Fibroblast of lung (primary cell): ENCODE measurements around the gene PKHD1. TPM values are rescaled to one million over a fixed set of nuclear protein-coding genes. Genes with fewer than 3 reads are reported as not detected.

Experiments
- DNase-seq, 2 donors: peaks; one replicate each; pipeline versions ENCODE4 v3.0.0 to v3.0.0-alpha.2; 2010; ENCODE audit warnings: low read depth in 2 of 2
- H2AFZ ChIP-seq: 2 replicates; pipeline ENCODE4 v1.5.1; 2012; ENCODE audit warnings: low read length, control low read depth, inconsistent platforms
- H3K27ac ChIP-seq: 2 replicates; pipeline ENCODE4 v1.5.1; 2011; ENCODE audit warnings: low read length, control low read depth; ENCODE audit not compliant: insufficient read depth
- H3K27me3 ChIP-seq: 2 replicates; pipeline ENCODE4 v1.5.1; 2011; ENCODE audit warnings: mild to moderate bottlenecking, low read length; ENCODE audit not compliant: control insufficient read depth, insufficient read depth
- H3K36me3 ChIP-seq: 2 replicates; pipeline ENCODE4 v1.5.1; 2011; ENCODE audit warnings: low read length; ENCODE audit not compliant: control insufficient read depth, insufficient read depth
- H3K4me1 ChIP-seq: 2 replicates; pipeline ENCODE4 v1.5.1; 2011; ENCODE audit warnings: low read length; ENCODE audit not compliant: control insufficient read depth, insufficient read depth; ENCODE audit errors: extremely low read depth
- H3K4me2 ChIP-seq: 2 replicates; pipeline ENCODE4 v1.5.1; 2011; ENCODE audit warnings: low read length, control low read depth; ENCODE audit not compliant: insufficient read depth; ENCODE audit errors: extremely low read depth
- H3K4me3 ChIP-seq, 4 experiments: fragments of 200-600 bp in 1 of 4; sonication (generic) in 1 of 4; replicated peaks in 1 of 4; 2 replicates each; pipeline ENCODE4 v1.5.1; 2011 to 2016; ENCODE audit warnings: low read length in 4 of 4, low read depth in 3 of 4, mild to moderate bottlenecking in 3 of 4, control low read depth in 2 of 4, inconsistent platforms in 1 of 4, mixed read lengths in 1 of 4; ENCODE audit not compliant: insufficient read depth in 1 of 4; ENCODE audit errors: control extremely low read depth in 1 of 4
- H3K79me2 ChIP-seq: 2 replicates; pipeline ENCODE4 v1.5.1; 2012; ENCODE audit warnings: mild to moderate bottlenecking, low read length, inconsistent platforms; ENCODE audit not compliant: control insufficient read depth, insufficient read depth
- H3K9ac ChIP-seq: 2 replicates; pipeline ENCODE4 v1.5.1; 2011; ENCODE audit warnings: mild to moderate bottlenecking, low read length, control low read depth; ENCODE audit not compliant: insufficient read depth
- H3K9me3 ChIP-seq: 2 replicates; pipeline ENCODE4 v1.5.1; 2012; ENCODE audit warnings: low read depth, low read length; ENCODE audit not compliant: control insufficient read depth, insufficient read depth
- H4K20me1 ChIP-seq: 2 replicates; pipeline ENCODE4 v1.5.1; 2011; ENCODE audit warnings: low read length; ENCODE audit not compliant: control insufficient read depth, insufficient read depth; ENCODE audit errors: extremely low read depth
- CTCF ChIP-seq, 2 donors: IDR thresholded peaks in 1 of 2; conservative IDR thresholded peaks in 1 of 2; 1 replicate in 1 of 2; 2 replicates in 1 of 2; pipeline ENCODE4 v1.5.1; 2011 to 2012; ENCODE audit warnings: low read length in 2 of 2, control low read depth in 1 of 2, inconsistent platforms in 1 of 2, low read depth in 1 of 2, mild to moderate bottlenecking in 1 of 2
- EZH2 ChIP-seq: IDR thresholded peaks from 2 replicates; pipeline ENCODE4 v1.5.1; 2012; ENCODE audit warnings: low read length, control low read depth, mild to moderate bottlenecking; ENCODE audit errors: missing control alignments
- polyA minus RNA-seq: library from RNA; depleted of rRNA, polyadenylated mRNA; stranded (reverse); fragments of >200 nt; gene quantifications from 2 replicates; pipeline ENCODE4 v1.2.3, GENCODE V29; 2011; ENCODE audit warnings: low replicate concordance
- polyA plus RNA-seq, 2 donors: library from polyadenylated mRNA; depleted of rRNA in 1 of 2; stranded (reverse) in 1 of 2; unstranded in 1 of 2; fragments of >200 nt; gene quantifications; 2 replicates each; pipeline ENCODE4 v1.2.1, GENCODE V29; 2011 to 2012; ENCODE audit warnings: missing spikeins in 1 of 2
- total RNA-seq: library from RNA; depleted of rRNA; stranded (reverse); fragments of >200 nt; gene quantifications from 2 replicates; pipeline ENCODE4 v1.2.1, GENCODE V29; 2014

PKHD1 gene, protein sequence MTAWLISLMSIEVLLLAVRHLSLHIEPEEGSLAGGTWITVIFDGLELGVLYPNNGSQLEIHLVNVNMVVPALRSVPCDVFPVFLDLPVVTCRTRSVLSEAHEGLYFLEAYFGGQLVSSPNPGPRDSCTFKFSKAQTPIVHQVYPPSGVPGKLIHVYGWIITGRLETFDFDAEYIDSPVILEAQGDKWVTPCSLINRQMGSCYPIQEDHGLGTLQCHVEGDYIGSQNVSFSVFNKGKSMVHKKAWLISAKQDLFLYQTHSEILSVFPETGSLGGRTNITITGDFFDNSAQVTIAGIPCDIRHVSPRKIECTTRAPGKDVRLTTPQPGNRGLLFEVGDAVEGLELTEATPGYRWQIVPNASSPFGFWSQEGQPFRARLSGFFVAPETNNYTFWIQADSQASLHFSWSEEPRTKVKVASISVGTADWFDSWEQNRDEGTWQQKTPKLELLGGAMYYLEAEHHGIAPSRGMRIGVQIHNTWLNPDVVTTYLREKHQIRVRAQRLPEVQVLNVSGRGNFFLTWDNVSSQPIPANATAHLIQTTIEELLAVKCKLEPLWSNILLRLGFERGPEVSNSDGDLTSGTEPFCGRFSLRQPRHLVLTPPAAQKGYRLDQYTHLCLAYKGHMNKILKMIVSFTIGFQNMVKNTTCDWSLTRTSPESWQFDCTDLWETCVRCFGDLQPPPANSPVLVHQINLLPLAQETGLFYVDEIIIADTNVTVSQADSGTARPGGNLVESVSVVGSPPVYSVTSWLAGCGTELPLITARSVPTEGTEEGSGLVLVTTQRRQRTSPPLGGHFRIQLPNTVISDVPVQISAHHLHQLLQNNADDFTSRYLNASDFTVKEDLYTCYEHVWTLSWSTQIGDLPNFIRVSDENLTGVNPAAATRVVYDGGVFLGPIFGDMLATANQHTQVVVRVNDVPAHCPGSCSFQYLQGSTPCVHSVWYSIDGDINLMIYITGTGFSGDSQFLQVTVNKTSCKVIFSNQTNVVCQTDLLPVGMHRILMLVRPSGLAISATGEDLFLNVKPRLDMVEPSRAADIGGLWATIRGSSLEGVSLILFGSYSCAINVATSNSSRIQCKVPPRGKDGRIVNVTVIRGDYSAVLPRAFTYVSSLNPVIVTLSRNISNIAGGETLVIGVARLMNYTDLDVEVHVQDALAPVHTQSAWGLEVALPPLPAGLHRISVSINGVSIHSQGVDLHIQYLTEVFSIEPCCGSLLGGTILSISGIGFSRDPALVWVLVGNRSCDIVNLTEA (N-terminal part only)
- not detected in 2 replicates for total RNA-seq
- polyA plus RNA-seq: not detected in 2 replicates
- polyA plus RNA-seq (2012): not detected in 2 replicates
- polyA minus RNA-seq: 0.04 TPM in 1 of 2 replicates, not detected in the other

GRCh38 chr6:52087498-52087999, at the start of gene PKHD1:
Gene PKHD1 (minus strand): TSS chr6:52087613. CDS start chr6:52084933, 2,680 bp downstream.
- TF ChIP-seq EZH2 (no peak), CTCF (conservative IDR thresholded peaks at IDR 0.05 in 1 of 2, IDR thresholded peaks at IDR 0.05 in 1 of 2; ENCODE audit: low read depth in 1 of 2, low read length in 2 of 2) (peak in 1 of 2 donors; percentile 11)
- no peaks in the 10 kb centered on the region for H3K4me1 ChIP-seq
- no peaks in the 10 kb centered on the region for H3K36me3 ChIP-seq
- H3K27me3 ChIP-seq: no peaks in the 10 kb centered on the region
- H3K9ac ChIP-seq: no peak within 1 kb of the TSS
- H3K9me3 ChIP-seq: no peaks in the 10 kb centered on the region
- no peak within 1 kb of the TSS for H3K27ac ChIP-seq
- no peak within 1 kb of the TSS for H3K4me2 ChIP-seq
- no peak within 1 kb of the TSS for H3K4me3 ChIP-seq
- H2AFZ ChIP-seq: no peak within 1 kb of the TSS
- H3K79me2 ChIP-seq: no peaks in the 10 kb centered on the region
- no peak for DNase-seq
- no peaks in the 10 kb centered on the region for H4K20me1 ChIP-seq

- Histone ChIP-seq H3K27me3 (peaks cover 2% of the 10 kb centered on the region), H3K27ac (no peak overlapping the region), H3K4me2 (no peak overlapping the region), H3K79me2 (no peaks in the 10 kb centered on the region), H4K20me1 (no peaks in the 10 kb centered on the region), H3K9me3 (no peaks in the 10 kb centered on the region), H3K36me3 (no peaks in the 10 kb centered on the region), H3K9ac (no peak overlapping the region), H2AFZ (no peak overlapping the region), H3K4me1 (no peaks in the 10 kb centered on the region), H3K4me3 (no peak overlapping the region)
- TF ChIP-seq EZH2 (no peak), CTCF (conservative IDR thresholded peaks at IDR 0.05 in 1 of 2, IDR thresholded peaks at IDR 0.05 in 1 of 2; ENCODE audit: low read depth in 1 of 2, low read length in 2 of 2) (no peak)
- no peak for DNase-seq
Measured at GRCh38 chr6:52136934-52137467, 49.6 kb upstream of the PKHD1 start.
